Purkinje cell (primary cell): Measurements from ENCODE around the gene GPX1. TPM values are rescaled to one million over a fixed set of nuclear protein-coding genes. Genes with fewer than 3 reads are reported as not detected.

Source experiments
- polyA plus RNA-seq: library from polyadenylated mRNA; unstranded; fragments of >200 nt; fragmentation: Nextera tagmentation; gene quantifications from 2 replicates; pipeline ENCODE4 v1.2.1, GENCODE V29; 2014

The GPX1 gene
- 80.7 and 108 TPM in 2 replicates for polyA plus RNA-seq

GRCh38 chr3:49358217-49358883 lies at the start of gene GPX1:
GPX1 (minus strand) TSS chr3:49358353; CDS start chr3:49358278, 75 bp downstream.

DNA sequence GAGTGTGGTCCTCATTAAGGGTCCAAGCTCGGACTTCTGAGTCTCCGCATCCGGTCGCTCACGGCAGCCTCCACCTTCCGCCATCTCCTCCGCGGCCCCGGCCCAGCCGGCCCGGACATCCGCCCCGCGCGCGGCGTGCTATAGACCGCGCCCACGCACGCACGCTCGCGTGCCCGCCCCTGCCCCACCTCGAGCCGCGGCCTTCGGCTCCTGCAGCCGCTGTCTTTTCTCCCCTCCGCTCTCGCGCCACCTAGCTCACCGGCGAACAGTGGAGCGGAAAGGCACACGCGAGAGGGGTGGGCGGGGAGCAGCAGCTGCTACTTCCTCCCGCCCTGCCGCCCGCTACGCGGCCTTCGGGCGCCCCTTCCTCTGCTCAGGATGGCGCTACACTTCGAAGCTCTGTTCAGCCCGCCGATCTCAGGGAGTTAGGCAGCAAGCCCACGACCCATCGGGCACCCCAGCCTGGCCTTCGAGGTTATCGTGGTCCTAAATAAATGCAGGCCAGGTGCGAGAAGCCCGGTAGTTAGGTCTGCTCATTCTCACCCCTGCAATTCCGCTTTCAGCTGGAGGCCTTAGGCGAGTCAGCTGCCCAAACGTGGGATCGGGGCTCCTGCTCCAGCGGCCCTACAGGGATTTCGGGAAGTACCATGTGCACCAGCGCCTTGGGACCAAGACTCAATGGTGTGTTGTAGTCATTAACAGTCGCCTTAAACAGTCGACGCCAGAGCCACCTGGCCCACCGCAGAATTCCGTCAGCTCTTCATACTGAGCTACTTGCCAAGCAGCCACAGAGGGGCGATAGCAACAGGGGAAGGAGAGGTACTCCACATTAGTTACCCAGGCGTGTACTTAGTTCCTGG lies 18.0 kb downstream of the GPX1 start, which contains the start of gene USP4:
USP4 (minus strand) TSS at position 113 of the 860 bp plus-strand sequence; CDS start at position 84, 29 bp downstream.

Other genes starting within 250 kb of the GPX1 start
- gene USP19, start 237.5 kb downstream of the GPX1 start, polyA plus RNA-seq: 2.1 and 3.5 TPM in 2 replicates
- 12.6 and 20.2 TPM in 2 replicates for gene LAMB2, start 225.3 kb downstream of the GPX1 start, polyA plus RNA-seq
- 0.71 TPM in 1 of 2 replicates, not detected in the other for gene CCDC71, start 192.0 kb downstream of the GPX1 start, polyA plus RNA-seq
- gene KLHDC8B, start 186.8 kb downstream of the GPX1 start, polyA plus RNA-seq: 3.0 TPM in 1 of 2 replicates, not detected in the other
- 6.3 and 6.5 TPM in 2 replicates for gene C3orf62, start 81.1 kb downstream of the GPX1 start, polyA plus RNA-seq
- 26.0 and 28.0 TPM in 2 replicates for gene USP4, start 18.3 kb downstream of the GPX1 start, polyA plus RNA-seq
- 148 and 151 TPM in 2 replicates for gene RHOA, start 53.6 kb upstream of the GPX1 start, polyA plus RNA-seq
- gene TCTA, start 54.1 kb upstream of the GPX1 start, polyA plus RNA-seq: 7.7 and 9.9 TPM in 2 replicates
- 3.4 and 3.8 TPM in 2 replicates for gene AMT, start 64.1 kb upstream of the GPX1 start, polyA plus RNA-seq
- 4.1 and 6.9 TPM in 2 replicates for gene NICN1, start 71.0 kb upstream of the GPX1 start, polyA plus RNA-seq
- gene DAG1, start 111.9 kb upstream of the GPX1 start, polyA plus RNA-seq: 4.3 and 5.5 TPM in 2 replicates
- 1.5 and 4.4 TPM in 2 replicates for gene BSN, start 196.1 kb upstream of the GPX1 start, polyA plus RNA-seq